MM.1S (cell line): ENCODE data around the gene ZNF740.

Experiments
- DNase-seq: peaks from one replicate; pipeline ENCODE4 v3.0.0-alpha.2; 2015
- H2AFZ ChIP-seq: fragments of 300-600 bp; sonication (generic); 2 replicates; pipeline ENCODE4 v1.6.0; 2016; ENCODE audit warnings: antibody characterized with exemption, low read length
- H3F3A ChIP-seq: fragments of 300-600 bp; sonication (generic); 2 replicates; pipeline ENCODE4 v1.6.1; 2016; ENCODE audit warnings: mild to moderate bottlenecking, antibody characterized with exemption, low read length, moderate library complexity, mixed read lengths; ENCODE audit not compliant: insufficient read depth
- H3K27ac ChIP-seq: fragments of 300-600 bp; sonication (generic); 2 replicates; pipeline ENCODE4 v1.5.1; 2016; ENCODE audit warnings: mild to moderate bottlenecking, low read length
- H3K27me3 ChIP-seq: fragments of 300-600 bp; sonication (generic); replicated peaks from 2 replicates; pipeline ENCODE4 v1.6.0; 2016; ENCODE audit warnings: low read length; ENCODE audit not compliant: insufficient read depth
- H3K36me3 ChIP-seq: fragments of 300-600 bp; sonication (generic); replicated peaks from 2 replicates; pipeline ENCODE4 v1.6.1; 2016; ENCODE audit warnings: mild to moderate bottlenecking, low read length, mixed read lengths; ENCODE audit not compliant: insufficient read depth
- H3K4me1 ChIP-seq: fragments of 300-600 bp; sonication (generic); 2 replicates; pipeline ENCODE4 v1.6.1; 2016; ENCODE audit warnings: low read length, mixed read lengths
- H3K4me2 ChIP-seq: fragments of 300-600 bp; sonication (generic); 2 replicates; pipeline ENCODE4 v1.6.0; 2016; ENCODE audit warnings: low read depth, low read length
- H3K4me3 ChIP-seq: fragments of 300-600 bp; sonication (generic); 2 replicates; pipeline ENCODE4 v1.5.1; 2016; ENCODE audit warnings: low read length, mixed read lengths
- H3K79me2 ChIP-seq: fragments of 300-600 bp; sonication (generic); 2 replicates; pipeline ENCODE4 v1.6.1; 2016; ENCODE audit warnings: mixed run types, low read length, mixed read lengths
- H3K9ac ChIP-seq: fragments of 300-600 bp; sonication (generic); 2 replicates; pipeline ENCODE4 v1.6.1; 2016; ENCODE audit warnings: low read length, mixed read lengths
- H3K9me2 ChIP-seq: fragments of 300-600 bp; sonication (generic); replicated peaks from 2 replicates; pipeline ENCODE4 v1.6.1; 2016; ENCODE audit warnings: mild to moderate bottlenecking, low read length, mixed read lengths; ENCODE audit not compliant: insufficient read depth
- H3K9me3 ChIP-seq: fragments of 300-600 bp; sonication (generic); replicated peaks from 2 replicates; pipeline ENCODE4 v1.6.1; 2016; ENCODE audit warnings: mild to moderate bottlenecking, low read length, mixed read lengths; ENCODE audit not compliant: insufficient read depth
- H4K20me1 ChIP-seq: fragments of 300-600 bp; sonication (generic); 2 replicates; pipeline ENCODE4 v1.6.1; 2016; ENCODE audit warnings: mild to moderate bottlenecking, low read length, moderate library complexity, mixed read lengths; ENCODE audit not compliant: insufficient read depth
- EZH2 ChIP-seq: fragments of 300-600 bp; sonication (generic); optimal IDR thresholded peaks from 2 replicates; pipeline ENCODE3; 2017; ENCODE audit warnings: low read depth, mild to moderate bottlenecking, antibody characterized with exemption, low read length, mixed read lengths
- EZH2phosphoT487 ChIP-seq: fragments of 300-600 bp; sonication (generic); IDR thresholded peaks from 2 replicates; pipeline ENCODE4 v1.6.1; 2018; ENCODE audit warnings: antibody characterized with exemption, low read length
- TF ChIP-seq, protein P1 (sequence below): fragments of 300-600 bp; sonication (generic); IDR thresholded peaks from 2 replicates; pipeline ENCODE4 v1.5.1; 2016; ENCODE audit warnings: antibody characterized with exemption, low read length, mixed read lengths

ZNF740 gene

GRCh38 chr12:53170215-53170614 lies 10.3 kb upstream of the ZNF740 start:
- H3K36me3 ChIP-seq = no peaks in the 10 kb centered on the region
- H3K9me3 ChIP-seq = no peaks in the 10 kb centered on the region
- H3K4me3 ChIP-seq = no peak overlapping the region
- H3K9ac ChIP-seq = no peak overlapping the region
- no peaks in the 10 kb centered on the region for H3K79me2 ChIP-seq
- no peak overlapping the region for H3K4me2 ChIP-seq
- 0 out of 2 replicates have a peak, but pooled peaks cover 4% of the 10 kb centered on the region for H3K4me1 ChIP-seq
- H4K20me1 ChIP-seq = no peaks in the 10 kb centered on the region
- no peak for DNase-seq
- H3K27me3 ChIP-seq = no peaks in the 10 kb centered on the region
- H3K9me2 ChIP-seq = no peaks in the 10 kb centered on the region
- H3K27ac ChIP-seq = no peak overlapping the region
- H2AFZ ChIP-seq = no peak overlapping the region
- no peaks in the 10 kb centered on the region for H3F3A ChIP-seq
- TF ChIP-seq, protein P1, sequence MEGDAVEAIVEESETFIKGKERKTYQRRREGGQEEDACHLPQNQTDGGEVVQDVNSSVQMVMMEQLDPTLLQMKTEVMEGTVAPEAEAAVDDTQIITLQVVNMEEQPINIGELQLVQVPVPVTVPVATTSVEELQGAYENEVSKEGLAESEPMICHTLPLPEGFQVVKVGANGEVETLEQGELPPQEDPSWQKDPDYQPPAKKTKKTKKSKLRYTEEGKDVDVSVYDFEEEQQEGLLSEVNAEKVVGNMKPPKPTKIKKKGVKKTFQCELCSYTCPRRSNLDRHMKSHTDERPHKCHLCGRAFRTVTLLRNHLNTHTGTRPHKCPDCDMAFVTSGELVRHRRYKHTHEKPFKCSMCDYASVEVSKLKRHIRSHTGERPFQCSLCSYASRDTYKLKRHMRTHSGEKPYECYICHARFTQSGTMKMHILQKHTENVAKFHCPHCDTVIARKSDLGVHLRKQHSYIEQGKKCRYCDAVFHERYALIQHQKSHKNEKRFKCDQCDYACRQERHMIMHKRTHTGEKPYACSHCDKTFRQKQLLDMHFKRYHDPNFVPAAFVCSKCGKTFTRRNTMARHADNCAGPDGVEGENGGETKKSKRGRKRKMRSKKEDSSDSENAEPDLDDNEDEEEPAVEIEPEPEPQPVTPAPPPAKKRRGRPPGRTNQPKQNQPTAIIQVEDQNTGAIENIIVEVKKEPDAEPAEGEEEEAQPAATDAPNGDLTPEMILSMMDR = no peak
- TF ChIP-seq EZH2 (no peak), EZH2phosphoT487 (no peak)

- no peak for DNase-seq
- no peak for TF ChIP-seq EZH2
- TF ChIP-seq EZH2phosphoT487 = no peak
- TF ChIP-seq, protein P1 = no peak
- Histone ChIP-seq H3K27ac (no peak overlapping the region), H4K20me1 (no peaks in the 10 kb centered on the region), H3K4me2 (no peak overlapping the region), H3K9me2 (no peaks in the 10 kb centered on the region), H3K36me3 (no peaks in the 10 kb centered on the region), H3K9me3 (no peaks in the 10 kb centered on the region), H3K79me2 (no peaks in the 10 kb centered on the region), H2AFZ (no peak overlapping the region), H3K4me3 (no peak overlapping the region), H3K27me3 (no peaks in the 10 kb centered on the region), H3K4me1 (peaks cover 9% of the 10 kb centered on the region), H3F3A (no peaks in the 10 kb centered on the region; the same call in 1 of the 2 replicates), H3K9ac (no peak overlapping the region)
Measured at GRCh38 chr12:53170876-53171724, 9.4 kb upstream of the ZNF740 start.

DNA sequence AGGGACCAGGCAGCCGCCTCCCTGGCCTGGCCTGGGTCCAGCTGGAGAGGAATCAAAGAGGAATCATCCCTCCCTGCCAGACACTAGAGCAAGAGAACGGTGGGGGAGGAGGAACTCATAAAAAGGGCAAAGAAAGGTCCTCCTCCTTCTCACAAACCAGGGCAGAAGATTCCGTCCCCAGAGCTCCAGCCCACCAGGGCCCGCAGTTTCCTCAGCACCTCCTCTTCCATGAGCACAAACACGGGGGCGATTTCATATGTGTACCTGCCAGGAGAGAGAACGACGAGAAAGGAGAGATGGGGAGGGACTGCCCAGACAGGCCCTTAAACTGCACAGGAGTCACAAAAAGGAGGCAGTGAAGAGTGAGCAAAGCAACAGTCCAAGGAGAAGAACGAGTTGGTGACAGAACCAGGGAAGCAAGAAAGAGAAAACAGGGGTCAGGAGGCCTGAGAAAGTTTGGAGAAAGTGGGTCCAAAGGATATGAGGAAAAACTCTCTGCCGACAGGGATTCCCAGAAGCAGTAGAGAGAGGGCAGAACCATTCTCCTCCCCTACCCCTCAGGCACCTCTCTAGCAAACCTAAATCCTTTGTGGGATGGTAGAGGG lies 8.7 kb upstream of the ZNF740 start:
- Histone ChIP-seq H3K4me1 (peaks cover 9% of the 10 kb centered on the region), H3K79me2 (no peaks in the 10 kb centered on the region), H3K9me2 (no peaks in the 10 kb centered on the region), H4K20me1 (no peaks in the 10 kb centered on the region), H3K4me2 (no peak overlapping the region), H3F3A (no peaks in the 10 kb centered on the region; the same call in 1 of the 2 replicates), H3K9me3 (no peaks in the 10 kb centered on the region), H3K27ac (no peak overlapping the region), H2AFZ (no peak overlapping the region), H3K27me3 (no peaks in the 10 kb centered on the region), H3K36me3 (no peaks in the 10 kb centered on the region), H3K4me3 (no peak overlapping the region), H3K9ac (no peak overlapping the region)
- no peak for DNase-seq
- TF ChIP-seq, protein P1 = no peak
- TF ChIP-seq EZH2 (no peak), EZH2phosphoT487 (no peak)
